Gastrocnemius medialis (tissue), 4 donors: ENCODE results near the gene IL36G. TPM values are rescaled to one million over a fixed set of nuclear protein-coding genes. Genes with fewer than 3 reads are reported as not detected.

Experiments
- ATAC-seq, 2 donors: fragments of 150-250 bp; one replicate each; pipeline ENCODE4 v1.9.1; 2016
- DNase-seq, 2 donors: peaks; one replicate each; pipeline ENCODE4 v3.0.0-alpha.2; 2019
- H3K27ac ChIP-seq, 4 donors: fragments of 200-600 bp; sonication (generic); 1 replicate in 1 of 4; 2 replicates in 3 of 4; pipeline ENCODE4 v1.5.1; 2016 to 2018; ENCODE audit warnings: mild to moderate bottlenecking in 2 of 4, moderate library complexity in 1 of 4
- H3K27me3 ChIP-seq, 3 donors: fragments of 200-600 bp; sonication (generic) in 2 of 3; 1 replicate in 1 of 3; 2 replicates in 2 of 3; pipeline versions ENCODE4 v1.5.1 to v1.6.0; 2016 to 2019; ENCODE audit warnings: mild to moderate bottlenecking in 1 of 3, moderate library complexity in 1 of 3
- H3K36me3 ChIP-seq, 2 donors: fragments of 200-600 bp; sonication (generic) in 1 of 2; one replicate each; pipeline ENCODE4 v1.5.1; 2017 to 2018
- H3K4me1 ChIP-seq, 2 donors: fragments of 200-600 bp; sonication (generic) in 1 of 2; one replicate each; pipeline ENCODE4 v1.5.1; 2016 to 2017; ENCODE audit warnings: mild to moderate bottlenecking in 2 of 2
- H3K4me3 ChIP-seq, 4 donors: fragments of 200-600 bp; sonication (generic) in 3 of 4; 1 replicate in 1 of 4; 2 replicates in 3 of 4; pipeline ENCODE4 v1.5.1; 2016 to 2019; ENCODE audit warnings: mild to moderate bottlenecking in 2 of 4
- H3K9me3 ChIP-seq, 3 donors: fragments of 200-600 bp; sonication (generic) in 2 of 3; 1 replicate in 1 of 3; 2 replicates in 2 of 3; pipeline ENCODE4 v1.5.1; 2016 to 2019
- CTCF ChIP-seq, 5 experiments: fragments of 450-650 bp in 3 of 5; fragments of 200-600 bp in 2 of 5; sonication (generic) in 2 of 5; IDR thresholded peaks in 4 of 5; conservative IDR thresholded peaks in 1 of 5; 1 replicate in 4 of 5; 2 replicates in 1 of 5; pipeline ENCODE4 v1.5.1; 2016 to 2019; ENCODE audit warnings: antibody characterized with exemption in 5 of 5, mild to moderate bottlenecking in 3 of 5, moderate library complexity in 3 of 5
- POLR2A ChIP-seq, 2 donors: fragments of 450-650 bp; IDR thresholded peaks; one replicate each; pipeline ENCODE4 v1.6.1; 2017; ENCODE audit warnings: antibody characterized with exemption in 2 of 2, mild to moderate bottlenecking in 2 of 2, moderate library complexity in 2 of 2
- in situ Hi-C, 4 donors: fragments of 200-750 bp; cut with MboI; loops; one replicate each; pipeline versions ENCODE4 v1.15.0 to v1.8.0; 2017; ENCODE audit warnings: low sequenced_read_pairs in 4 of 4
- intact Hi-C: fragments of 100-400 bp; cut with DNase I; formaldehyde crosslinking; loops from one replicate; pipeline ENCODE4 v1.15.1; 2023; ENCODE audit warnings: low total_unique reads
- total RNA-seq, 4 donors: library from RNA; depleted of rRNA; stranded (reverse); fragments of >200 nt; gene quantifications; one replicate each; pipeline versions ENCODE4 v1.1.0 to v1.2.3, GENCODE V29; 2016

Gene IL36G
- total RNA-seq, 4 donors from 2014 or later, result not detected

- intact Hi-C loops (no loop called here), in situ Hi-C loops (no loop called here)
- H3K4me3 ChIP-seq, result no peak overlapping the region
- no peak for TF ChIP-seq POLR2A (IDR thresholded peaks at IDR 0.05)
- no peak for TF ChIP-seq CTCF (IDR thresholded peaks at IDR 0.05 in 4 of 5, conservative IDR thresholded peaks at IDR 0.05 in 1 of 5)
- no peak overlapping the region for H3K27ac ChIP-seq
- no peaks in the 10 kb centered on the region for H3K36me3 ChIP-seq
- H3K27me3 ChIP-seq, result no peaks in the 10 kb centered on the region
- H3K4me1 ChIP-seq, result no peaks in the 10 kb centered on the region
- DNase-seq (no peak), ATAC-seq (no peak)
- H3K9me3 ChIP-seq, result no peaks in the 10 kb centered on the region
Observed at GRCh38 chr2:113024764-113025163, 47.0 kb downstream of the IL36G start.

GRCh38 chr2:113025737-113026136, 47.9 kb downstream of the IL36G start:
- ATAC-seq (no peak), DNase-seq (no peak)
- H3K27me3 ChIP-seq, result no peaks in the 10 kb centered on the region
- no peak overlapping the region for H3K27ac ChIP-seq
- in situ Hi-C loops, result no loop called here
- no peak overlapping the region for H3K4me3 ChIP-seq
- no peaks in the 10 kb centered on the region for H3K36me3 ChIP-seq
- TF ChIP-seq POLR2A (IDR thresholded peaks at IDR 0.05) (no peak), CTCF (IDR thresholded peaks at IDR 0.05 in 4 of 5, conservative IDR thresholded peaks at IDR 0.05 in 1 of 5) (no peak)
- H3K4me1 ChIP-seq, result no peaks in the 10 kb centered on the region
- H3K9me3 ChIP-seq, result no peaks in the 10 kb centered on the region
- intact Hi-C loops, result no loop called here

- Histone ChIP-seq H3K36me3 (no peaks in the 10 kb centered on the region), H3K4me1 (no peaks in the 10 kb centered on the region), H3K4me3 (no peak overlapping the region), H3K27ac (no peak overlapping the region), H3K9me3 (no peaks in the 10 kb centered on the region), H3K27me3 (no peaks in the 10 kb centered on the region)
- in situ Hi-C loops (no loop called here), intact Hi-C loops (no loop called here)
- TF ChIP-seq CTCF (IDR thresholded peaks at IDR 0.05 in 4 of 5, conservative IDR thresholded peaks at IDR 0.05 in 1 of 5) (no peak), POLR2A (IDR thresholded peaks at IDR 0.05) (no peak)
- no peak for DNase-seq
- no peak for ATAC-seq
Observed at GRCh38 chr2:113027691-113028090, 49.9 kb downstream of the IL36G start.

GRCh38 chr2:113028112-113028511, 50.3 kb downstream of the IL36G start:
- no peak for DNase-seq
- intact Hi-C loops, result no loop called here

More at GRCh38 chr2:113028112-113028511, 50.3 kb downstream of the IL36G start:
- no peaks in the 10 kb centered on the region for H3K9me3 ChIP-seq
- no peak overlapping the region for H3K4me3 ChIP-seq
- H3K27ac ChIP-seq, result no peak overlapping the region
- ATAC-seq, result no peak
- H3K36me3 ChIP-seq, result no peaks in the 10 kb centered on the region
- H3K4me1 ChIP-seq, result no peaks in the 10 kb centered on the region
- H3K27me3 ChIP-seq, result no peaks in the 10 kb centered on the region
- TF ChIP-seq CTCF (IDR thresholded peaks at IDR 0.05 in 4 of 5, conservative IDR thresholded peaks at IDR 0.05 in 1 of 5) (no peak), POLR2A (IDR thresholded peaks at IDR 0.05) (no peak)
- in situ Hi-C loops, result no loop called here
